ENCODE results near the gene NFASC.

Gene NFASC

GRCh38 chr1:204868340-204868700 lies 2.3 kb upstream of the NFASC start:
- Histone ChIP-seq H3K9ac (ENCODE audit: low read depth, low read length) (no peak overlapping the region), H3K36me3 (ENCODE audit: insufficient read depth, low read length) (no peaks in the 10 kb centered on the region), H3K9me3 (ENCODE audit: control insufficient read depth, insufficient read depth, low read length) (no peaks in the 10 kb centered on the region), H3K4me1 (ENCODE audit: insufficient read depth, low read length) (no peaks in the 10 kb centered on the region)

- no peaks in the 10 kb centered on the region for H3K4me1 ChIP-seq (ENCODE audit: insufficient read depth, low read length)
- H3K36me3 ChIP-seq (ENCODE audit: insufficient read depth, low read length) = no peaks in the 10 kb centered on the region
- no peak overlapping the region for H3K9ac ChIP-seq (ENCODE audit: low read depth, low read length)
- no peaks in the 10 kb centered on the region for H3K9me3 ChIP-seq (ENCODE audit: control insufficient read depth, insufficient read depth, low read length)
Measured at GRCh38 chr1:204869097-204869496, 1.6 kb upstream of the NFASC start.

GRCh38 chr1:204871405-204872037 lies 859 bp downstream of the NFASC start:
- H3K9me3 ChIP-seq (ENCODE audit: control insufficient read depth, insufficient read depth, low read length) = no peaks in the 10 kb centered on the region
- H3K9ac ChIP-seq (ENCODE audit: low read depth, low read length) = no peak overlapping the region
- H3K36me3 ChIP-seq (ENCODE audit: insufficient read depth, low read length) = no peaks in the 10 kb centered on the region
- peaks cover 9% of the 10 kb centered on the region for H3K4me1 ChIP-seq (ENCODE audit: insufficient read depth, low read length)

GRCh38 chr1:204872262-204872881 lies 1.7 kb downstream of the NFASC start:
- H3K9me3 ChIP-seq (ENCODE audit: control insufficient read depth, insufficient read depth, low read length) = no peaks in the 10 kb centered on the region
- H3K4me1 ChIP-seq (ENCODE audit: insufficient read depth, low read length) = peaks cover 9% of the 10 kb centered on the region
- no peak overlapping the region for H3K9ac ChIP-seq (ENCODE audit: low read depth, low read length)
- H3K36me3 ChIP-seq (ENCODE audit: insufficient read depth, low read length) = no peaks in the 10 kb centered on the region

- no peak overlapping the region for H3K9ac ChIP-seq (ENCODE audit: low read depth, low read length)
- no peaks in the 10 kb centered on the region for H3K9me3 ChIP-seq (ENCODE audit: control insufficient read depth, insufficient read depth, low read length)
- H3K4me1 ChIP-seq (ENCODE audit: insufficient read depth, low read length) = peaks cover 14% of the 10 kb centered on the region
- no peaks in the 10 kb centered on the region for H3K36me3 ChIP-seq (ENCODE audit: insufficient read depth, low read length)
Measured at GRCh38 chr1:204873176-204873575, 2.5 kb downstream of the NFASC start.

- peaks cover 20% of the 10 kb centered on the region for H3K4me1 ChIP-seq (ENCODE audit: insufficient read depth, low read length)
- H3K9ac ChIP-seq (ENCODE audit: low read depth, low read length) = no peak overlapping the region
- H3K9me3 ChIP-seq (ENCODE audit: control insufficient read depth, insufficient read depth, low read length) = no peaks in the 10 kb centered on the region
- no peaks in the 10 kb centered on the region for H3K36me3 ChIP-seq (ENCODE audit: insufficient read depth, low read length)
Measured at GRCh38 chr1:204873714-204874113, 3.1 kb downstream of the NFASC start.

- H3K36me3 ChIP-seq (ENCODE audit: insufficient read depth, low read length) = no peaks in the 10 kb centered on the region
- no peaks in the 10 kb centered on the region for H3K9me3 ChIP-seq (ENCODE audit: control insufficient read depth, insufficient read depth, low read length)
- H3K4me1 ChIP-seq (ENCODE audit: insufficient read depth, low read length) = peaks cover 21% of the 10 kb centered on the region
- no peak overlapping the region for H3K9ac ChIP-seq (ENCODE audit: low read depth, low read length)
Measured at GRCh38 chr1:204874274-204874673, 3.6 kb downstream of the NFASC start.

- H3K9me3 ChIP-seq (ENCODE audit: control insufficient read depth, insufficient read depth, low read length) = no peaks in the 10 kb centered on the region
- H3K4me1 ChIP-seq (ENCODE audit: insufficient read depth, low read length) = peaks cover 21% of the 10 kb centered on the region
- no peak overlapping the region for H3K9ac ChIP-seq (ENCODE audit: low read depth, low read length)
- no peaks in the 10 kb centered on the region for H3K36me3 ChIP-seq (ENCODE audit: insufficient read depth, low read length)
Measured at GRCh38 chr1:204875255-204875654, 4.6 kb downstream of the NFASC start.

- peaks cover 21% of the 10 kb centered on the region for H3K4me1 ChIP-seq (ENCODE audit: insufficient read depth, low read length)
- H3K36me3 ChIP-seq (ENCODE audit: insufficient read depth, low read length) = no peaks in the 10 kb centered on the region
- H3K9ac ChIP-seq (ENCODE audit: low read depth, low read length) = no peak overlapping the region
- H3K9me3 ChIP-seq (ENCODE audit: control insufficient read depth, insufficient read depth, low read length) = no peaks in the 10 kb centered on the region
Measured at GRCh38 chr1:204878621-204879234, 8.1 kb downstream of the NFASC start.

- H3K36me3 ChIP-seq (ENCODE audit: insufficient read depth, low read length) = no peaks in the 10 kb centered on the region
- H3K4me1 ChIP-seq (ENCODE audit: insufficient read depth, low read length) = peaks cover 21% of the 10 kb centered on the region
Measured at GRCh38 chr1:204879351-204879750, 8.7 kb downstream of the NFASC start.

GRCh38 chr1:204880906-204881305 lies 10.2 kb downstream of the NFASC start:
- Histone ChIP-seq H3K9ac (ENCODE audit: low read depth, low read length) (no peak overlapping the region), H3K9me3 (ENCODE audit: control insufficient read depth, insufficient read depth, low read length) (no peaks in the 10 kb centered on the region), H3K4me1 (ENCODE audit: insufficient read depth, low read length) (peaks cover 14% of the 10 kb centered on the region), H3K36me3 (ENCODE audit: insufficient read depth, low read length) (no peaks in the 10 kb centered on the region)

More at GRCh38 chr1:204879351-204879750, 8.7 kb downstream of the NFASC start:
- Histone ChIP-seq H3K9me3 (ENCODE audit: control insufficient read depth, insufficient read depth, low read length) (no peaks in the 10 kb centered on the region), H3K9ac (ENCODE audit: low read depth, low read length) (no peak overlapping the region)

- Histone ChIP-seq H3K4me1 (ENCODE audit: insufficient read depth, low read length) (peaks cover 13% of the 10 kb centered on the region; the same call in 1 of the 2 replicates), H3K9me3 (ENCODE audit: control insufficient read depth, insufficient read depth, low read length) (no peaks in the 10 kb centered on the region), H3K36me3 (ENCODE audit: insufficient read depth, low read length) (no peaks in the 10 kb centered on the region), H3K9ac (ENCODE audit: low read depth, low read length) (no peak overlapping the region)
Measured at GRCh38 chr1:204882479-204882878, 11.8 kb downstream of the NFASC start.

- no peaks in the 10 kb centered on the region for H3K36me3 ChIP-seq (ENCODE audit: insufficient read depth, low read length)
- H3K9me3 ChIP-seq (ENCODE audit: control insufficient read depth, insufficient read depth, low read length) = no peaks in the 10 kb centered on the region
- no peak overlapping the region for H3K9ac ChIP-seq (ENCODE audit: low read depth, low read length)
- H3K4me1 ChIP-seq (ENCODE audit: insufficient read depth, low read length) = peaks cover 5% of the 10 kb centered on the region; the same call in 1 of the 2 replicates
Measured at GRCh38 chr1:204883405-204883804, 12.7 kb downstream of the NFASC start.

GRCh38 chr1:204885288-204885711 lies 14.6 kb downstream of the NFASC start:
- no peaks in the 10 kb centered on the region for H3K9me3 ChIP-seq (ENCODE audit: control insufficient read depth, insufficient read depth, low read length)
- no peaks in the 10 kb centered on the region for H3K36me3 ChIP-seq (ENCODE audit: insufficient read depth, low read length)
- no peaks in the 10 kb centered on the region for H3K4me1 ChIP-seq (ENCODE audit: insufficient read depth, low read length)
- H3K9ac ChIP-seq (ENCODE audit: low read depth, low read length) = no peak overlapping the region

GRCh38 chr1:204885790-204886189 lies 15.1 kb downstream of the NFASC start:
- Histone ChIP-seq H3K4me1 (ENCODE audit: insufficient read depth, low read length) (no peaks in the 10 kb centered on the region), H3K9me3 (ENCODE audit: control insufficient read depth, insufficient read depth, low read length) (no peaks in the 10 kb centered on the region), H3K36me3 (ENCODE audit: insufficient read depth, low read length) (no peaks in the 10 kb centered on the region), H3K9ac (ENCODE audit: low read depth, low read length) (no peak overlapping the region)
